A673 (cell line): ENCODE measurements around the gene UNC13C.

Source experiments
- EZH2 ChIP-seq: fragments of 200-600 bp; sonication (generic); IDR thresholded peaks from 2 replicates; pipeline ENCODE4 v1.6.1; 2017; ENCODE audit warnings: borderline replicate concordance, low read depth, mild to moderate bottlenecking, mixed read lengths, antibody characterized with exemption, low read length; ENCODE audit not compliant: poor library complexity, severe bottlenecking
- TF ChIP-seq, protein P1 (sequence below): fragments of 300-800, 200-600 bp; sonication (generic); conservative IDR thresholded peaks from 2 replicates; pipeline ENCODE4 v1.5.1; 2017; ENCODE audit warnings: low read depth, mild to moderate bottlenecking, antibody characterized with exemption, low read length, moderate library complexity, mixed read lengths

DNA sequence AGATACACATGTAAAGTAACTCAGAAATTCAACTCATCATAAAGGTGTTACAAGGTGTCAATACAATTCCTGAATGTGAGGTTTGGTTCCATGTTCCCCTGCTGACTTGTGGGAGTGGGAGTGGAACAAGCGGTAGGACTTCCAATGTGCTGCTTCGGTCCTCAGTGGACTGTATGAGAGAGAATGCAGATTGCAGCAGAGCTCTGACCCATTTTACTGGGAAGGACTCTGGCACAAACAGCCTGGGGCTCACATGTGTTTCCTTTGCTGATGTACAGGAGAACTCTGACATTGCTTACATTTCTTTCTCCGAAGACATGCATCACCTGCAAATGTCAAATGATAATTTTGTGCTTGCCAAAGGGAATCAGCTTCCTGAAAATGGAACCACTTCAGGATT is 111.5 kb downstream of the UNC13C start:
- TF ChIP-seq, protein P1, sequence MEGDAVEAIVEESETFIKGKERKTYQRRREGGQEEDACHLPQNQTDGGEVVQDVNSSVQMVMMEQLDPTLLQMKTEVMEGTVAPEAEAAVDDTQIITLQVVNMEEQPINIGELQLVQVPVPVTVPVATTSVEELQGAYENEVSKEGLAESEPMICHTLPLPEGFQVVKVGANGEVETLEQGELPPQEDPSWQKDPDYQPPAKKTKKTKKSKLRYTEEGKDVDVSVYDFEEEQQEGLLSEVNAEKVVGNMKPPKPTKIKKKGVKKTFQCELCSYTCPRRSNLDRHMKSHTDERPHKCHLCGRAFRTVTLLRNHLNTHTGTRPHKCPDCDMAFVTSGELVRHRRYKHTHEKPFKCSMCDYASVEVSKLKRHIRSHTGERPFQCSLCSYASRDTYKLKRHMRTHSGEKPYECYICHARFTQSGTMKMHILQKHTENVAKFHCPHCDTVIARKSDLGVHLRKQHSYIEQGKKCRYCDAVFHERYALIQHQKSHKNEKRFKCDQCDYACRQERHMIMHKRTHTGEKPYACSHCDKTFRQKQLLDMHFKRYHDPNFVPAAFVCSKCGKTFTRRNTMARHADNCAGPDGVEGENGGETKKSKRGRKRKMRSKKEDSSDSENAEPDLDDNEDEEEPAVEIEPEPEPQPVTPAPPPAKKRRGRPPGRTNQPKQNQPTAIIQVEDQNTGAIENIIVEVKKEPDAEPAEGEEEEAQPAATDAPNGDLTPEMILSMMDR = no peak
- no peak for TF ChIP-seq EZH2
